K562 (cell line): Measurements from ENCODE around the gene EYA3. TPM values are rescaled to one million over a fixed set of nuclear protein-coding genes. Genes with fewer than 3 reads are reported as not detected.

ENCODE experiments used
- ATAC-seq: fragments of 200-7000 bp; cut with Tn5 transposase; 3 replicates; pipeline ENCODE4 v1.9.1; 2020; ENCODE audit warnings: moderate library complexity
- BruUV-seq: library from RNA; stranded (reverse); fragments of 400-500 nt; replicated peaks from 2 replicates; lab custom pipeline; 2021; lab: Mats Ljungman, UMichigan
- CTCF ChIA-PET: fragments of 300-600 bp; formaldehyde crosslinking; extraction: SDS; loops from one replicate; lab custom pipeline; 2021; ENCODE audit warnings: low intra/inter-chr PET ratio; lab: Yijun Ruan, JAX
- POLR2A ChIA-PET: fragments of 300-600, 350-650 bp; sonication (Branson Sonifier 250); formaldehyde crosslinking; extraction: SDS; loops from one replicate; lab custom pipeline; 2021; ENCODE audit warnings: antibody characterized with exemption, inconsistent platforms; lab: Yijun Ruan, JAX
- DNase-seq, 4 experiments: peaks; one replicate each; pipeline versions ENCODE4 v3.0.0 to v3.0.0-alpha.2; 2011 to 2018; ENCODE audit warnings: low spot score in 3 of 4, mixed read lengths in 3 of 4; ENCODE audit errors: extremely low read depth in 1 of 4
- FAIRE-seq: peaks from 2 replicates; lab custom pipeline; 2011; peaks lifted over from hg19 to GRCh38; lab: Jason Lieb, UNC
- H2AFZ ChIP-seq: 2 replicates; pipeline ENCODE4 v1.6.0; 2011; ENCODE audit warnings: low read depth, low read length, control low read depth, inconsistent platforms
- H3K27ac ChIP-seq: fragments of 200-600 bp; 3 replicates; pipeline ENCODE4 v1.8.0; 2011; ENCODE audit warnings: low read depth, mild to moderate bottlenecking, control low read depth, inconsistent platforms, low read length, moderate library complexity, mixed read lengths; ENCODE audit errors: extremely low read depth
- H3K27me3 ChIP-seq, 2 experiments: fragments of 300-600 bp in 1 of 2; 2 replicates in 1 of 2; 3 replicates in 1 of 2; pipeline versions ENCODE4 v1.6.0 to v1.8.0; 2011; ENCODE audit warnings: inconsistent platforms in 2 of 2, low read length in 2 of 2, mild to moderate bottlenecking in 1 of 2, mixed read lengths in 1 of 2, moderate library complexity in 1 of 2; ENCODE audit not compliant: control insufficient read depth in 2 of 2, insufficient read depth in 2 of 2
- H3K36me3 ChIP-seq: fragments of 300-600 bp; 3 replicates; pipeline ENCODE4 v1.8.0; 2011; ENCODE audit warnings: mild to moderate bottlenecking, low read length, inconsistent platforms; ENCODE audit not compliant: control insufficient read depth, insufficient read depth
- H3K4me1 ChIP-seq, 2 experiments: fragments of 200-600 bp in 1 of 2; replicated peaks in 1 of 2; 2 replicates in 1 of 2; 3 replicates in 1 of 2; pipeline versions ENCODE4 v1.5.1 to v1.8.0; 2011; ENCODE audit warnings: inconsistent platforms in 2 of 2, low read length in 2 of 2, mild to moderate bottlenecking in 1 of 2, mixed read lengths in 1 of 2, moderate library complexity in 1 of 2; ENCODE audit not compliant: control insufficient read depth in 2 of 2, insufficient read depth in 2 of 2
- H3K4me2 ChIP-seq: 2 replicates; pipeline ENCODE4 v1.6.1; 2011; ENCODE audit warnings: low read length, control low read depth, inconsistent platforms, mixed read lengths; ENCODE audit not compliant: insufficient read depth
- H3K4me3 ChIP-seq: fragments of 200-600 bp; sonication (generic), shearing (Covaris generic); 2 replicates; pipeline ENCODE4 v1.5.1; 2016; ENCODE audit warnings: control low read depth, inconsistent platforms
- H3K79me2 ChIP-seq: fragments of 200-600 bp; 3 replicates; pipeline ENCODE4 v1.8.0; 2011; ENCODE audit warnings: low read length, inconsistent platforms; ENCODE audit not compliant: control insufficient read depth, insufficient read depth
- H3K9ac ChIP-seq, 2 experiments: 2 replicates each; pipeline versions ENCODE4 v1.6.0 to v1.6.1; 2011; ENCODE audit warnings: low read depth in 2 of 2, low read length in 2 of 2, control low read depth in 1 of 2, inconsistent platforms in 1 of 2, mild to moderate bottlenecking in 1 of 2, mixed read lengths in 1 of 2; ENCODE audit not compliant: insufficient read depth in 1 of 2
- H3K9me1 ChIP-seq: one replicate; pipeline ENCODE4 v1.6.0; 2011; ENCODE audit warnings: inconsistent platforms, mild to moderate bottlenecking, low read length, moderate library complexity; ENCODE audit not compliant: control insufficient read depth, insufficient read depth
- H3K9me3 ChIP-seq: replicated peaks from 2 replicates; pipeline ENCODE4 v1.5.1; 2011; ENCODE audit warnings: low read depth, low read length, inconsistent platforms; ENCODE audit not compliant: control insufficient read depth, insufficient read depth
- H4K20me1 ChIP-seq: replicated peaks from 2 replicates; pipeline ENCODE4 v1.6.1; 2011; ENCODE audit warnings: low read length, inconsistent platforms, mixed read lengths; ENCODE audit not compliant: control insufficient read depth, insufficient read depth
- AFF1 ChIP-seq, 2 experiments: fragments of 450-650 bp; IDR thresholded peaks; 2 replicates each; pipeline ENCODE4 v1.6.1; 2018; ENCODE audit warnings: mild to moderate bottlenecking in 2 of 2, low read depth in 1 of 2; ENCODE audit not compliant: partially characterized antibody in 2 of 2
- BRD9 ChIP-seq: fragments of 450-650 bp; IDR thresholded peaks from 2 replicates; pipeline ENCODE4 v1.6.1; 2018; ENCODE audit warnings: low read depth; ENCODE audit not compliant: partially characterized antibody
- PPARD ChIP-seq: fragments of 250-450 bp; sonication (Bioruptor Pico); IDR thresholded peaks from 2 replicates; pipeline ENCODE4 v1.8.0; 2022; ENCODE audit warnings: inconsistent platforms, mild to moderate bottlenecking, moderate library complexity
- RBM25 ChIP-seq: fragments of 200-400 bp; formaldehyde crosslinking; IDR thresholded peaks from 2 replicates; pipeline ENCODE4 v1.6.1; 2018; ENCODE audit warnings: low read length, low read depth, moderate library complexity; ENCODE audit not compliant: severe bottlenecking
- SRF ChIP-seq, 2 experiments: fragments of 250-450, 450-650 bp in 1 of 2; sonication (Bioruptor Pico) in 1 of 2; sonication (generic) in 1 of 2; formaldehyde crosslinking; IDR thresholded peaks; 2 replicates each; pipeline versions ENCODE4 v1.5.0 to v1.5.1; 2020 to 2022; ENCODE audit warnings: mild to moderate bottlenecking in 1 of 2, missing genetic modification reagents in 1 of 2
- TBP ChIP-seq: optimal IDR thresholded peaks from 2 replicates; pipeline ENCODE3; 2011; ENCODE audit warnings: low read depth, low read length, improper control_type of control experiment
- USF2 ChIP-seq: sonication (generic); formaldehyde crosslinking; IDR thresholded peaks from 2 replicates; pipeline ENCODE4 v1.5.0; 2020; ENCODE audit warnings: missing genetic modification reagents
- ZNF592 ChIP-seq: fragments of 450-650 bp; IDR thresholded peaks from 2 replicates; pipeline ENCODE4 v1.6.1; 2017; ENCODE audit warnings: antibody characterized with exemption, mild to moderate bottlenecking
- WGBS: fragments of 100-300 bp; shearing (Covaris generic); methylation state at CpG from one replicate; pipeline ENCODE4 v1.1.6; 2016; ENCODE audit warnings: low coverage, mixed read lengths; ENCODE audit not compliant: insufficient coverage; ENCODE audit errors: missing lambda C conversion rate; 5-methylcytosine and 5-hydroxymethylcytosine counted together
- in situ Hi-C: fragments of 300-500 bp; cut with MboI; formaldehyde crosslinking; loops from 4 replicates; pipeline ENCODE4 v1.15.0; 2018; ENCODE audit warnings: inconsistent platforms, mixed read lengths
- intact Hi-C: fragments of 100-400 bp; cut with micrococcal nuclease; formaldehyde crosslinking; loops from 2 replicates; pipeline ENCODE4 v1.14.2; 2022
- polyA plus RNA-seq, 8 experiments: library from polyadenylated mRNA; depleted of rRNA in 4 of 8; stranded (reverse) in 5 of 8; unstranded in 3 of 8; fragments of >200 nt; fragmentation: Nextera tagmentation in 2 of 8; fragmentation: Illumina TruSeq in 1 of 8; extraction: Ambion mirVana in 2 of 8; extraction: Trizol in 1 of 8; gene quantifications; 2 replicates each; pipeline versions ENCODE4 v1.2.1 to v1.2.3, GENCODE V29; 2011 to 2014; ENCODE audit warnings: inconsistent platforms in 1 of 8, missing spikeins in 1 of 8
- total RNA-seq, 7 experiments: library from RNA; depleted of rRNA in 6 of 7; stranded (reverse); fragments of >200 nt in 6 of 7; fragmentation: Illumina TruSeq in 2 of 7; extraction: Trizol in 2 of 7; gene quantifications; 2 replicates each; pipeline versions ENCODE4 v1.2.1 to v1.2.3, GENCODE V29; 2011 to 2021; ENCODE audit warnings: low replicate concordance in 1 of 7

Gene EYA3
- total and polyA plus RNA-seq, 9 of the 15 experiments (the other 6 are each of a cell fraction or from before 2014, with no cell fraction given) = 21.7 to 64.0 (median 43.6) TPM

GRCh38 chr1:27934818-27935549 lies 153.4 kb downstream of the EYA3 start, which contains the start of gene SMPDL3B:
Gene SMPDL3B (plus strand): TSS chr1:27935000. CDS start chr1:27935184, 184 bp downstream.
- Histone ChIP-seq H3K9ac (peak within 1 kb of the TSS; percentile 37 to 90), H4K20me1 (no peaks in the 10 kb centered on the region), H3K4me1 (peaks cover 8 to 18% of the 10 kb centered on the region in 2 experiments), H3K4me2 (peak within 1 kb of the TSS; percentile 77), H3K79me2 (no peaks in the 10 kb centered on the region), H3K36me3 (no peaks in the 10 kb centered on the region), H3K27ac (no peak within 1 kb of the TSS), H2AFZ (peak within 1 kb of the TSS; percentile 92), H3K4me3 (peak within 1 kb of the TSS; percentile 3; the same call in 1 of the 2 replicates), H3K9me3 (no peaks in the 10 kb centered on the region), H3K27me3 (no peaks in the 10 kb centered on the region), H3K9me1 (no peaks in the 10 kb centered on the region)
- FAIRE-seq (peak; percentile 29), DNase-seq (peak in 3 of 4 experiments; percentile 52 to 60 (median 57)), ATAC-seq (peak; percentile 76)
- BruUV-seq = no TSS peak
- intact Hi-C loops (loop anchor here (5.0 kb wide), 1 partner anchor 78 kb away; no protein-coding TSS in a partner anchor), in situ Hi-C loops (no loop called here)
- 10% methylated on average over 16 of the region's 16 CpGs for WGBS
- CTCF ChIA-PET = no interaction called here
- POLR2A ChIA-PET = interaction anchor here (0.6 to 2.0 kb wide), 5 partner anchors 9 to 645 kb away, joined by 3 to 16 read pairs (median 3); no protein-coding TSS in a partner anchor
- TF ChIP-seq BRD9 (no peak), AFF1 (IDR thresholded peaks at IDR 0.05; ENCODE audit: low read depth in 1 of 2, partially characterized antibody in 2 of 2) (no peak), TBP (peak; percentile 9), SRF (CRISPR knock-in tag; IDR thresholded peaks at IDR 0.05) (peak in 1 of 2 experiments; percentile 55; a peak in 1 of 4 replicates), USF2 (CRISPR knock-in tag) (peak; percentile 38), PPARD (CRISPR knock-in tag) (no peak), ZNF592 (0 out of 2 replicates have a peak, but pooled peaks have one; percentile 54), RBM25 (no peak)
